ENCODE measurements around the gene MAGI1.
A peak's percentile ranks its signal among the peaks of the same experiment; 100 is the strongest.

MAGI1 gene

DNA sequence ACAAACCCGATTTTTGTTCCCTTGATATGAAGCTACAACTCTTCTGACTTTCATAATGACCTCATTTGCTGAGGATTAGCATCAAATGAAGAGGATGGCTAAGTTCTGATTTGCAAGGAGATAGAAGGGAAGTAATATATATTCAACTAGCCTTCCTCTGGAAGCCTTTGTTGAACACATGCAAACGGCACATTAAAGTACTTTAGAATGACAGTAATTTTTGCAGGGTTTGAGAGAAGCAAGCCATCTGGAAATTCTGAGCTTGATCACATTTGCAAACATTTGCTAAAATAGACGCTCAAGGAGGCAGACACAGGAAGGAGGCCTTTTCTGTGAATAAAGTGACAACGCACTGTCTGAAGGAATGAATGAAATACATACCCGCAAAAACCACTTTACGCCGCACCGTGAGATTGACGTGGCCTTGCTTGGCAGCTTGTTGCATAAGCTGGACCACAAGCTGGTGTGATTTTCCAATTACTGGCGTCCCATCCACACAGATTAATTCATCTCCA is 657.2 kb downstream of the MAGI1 start:
- no peak for DNase-seq

GRCh38 chr3:65379223-65379622 is 659.5 kb downstream of the MAGI1 start:
- DNase-seq, result no peak

GRCh38 chr3:65377637-65378036 is 661.1 kb downstream of the MAGI1 start:
- DNase-seq, result no peak

- DNase-seq, result no peak
Observed at GRCh38 chr3:65376426-65376825, 662.3 kb downstream of the MAGI1 start.

DNA sequence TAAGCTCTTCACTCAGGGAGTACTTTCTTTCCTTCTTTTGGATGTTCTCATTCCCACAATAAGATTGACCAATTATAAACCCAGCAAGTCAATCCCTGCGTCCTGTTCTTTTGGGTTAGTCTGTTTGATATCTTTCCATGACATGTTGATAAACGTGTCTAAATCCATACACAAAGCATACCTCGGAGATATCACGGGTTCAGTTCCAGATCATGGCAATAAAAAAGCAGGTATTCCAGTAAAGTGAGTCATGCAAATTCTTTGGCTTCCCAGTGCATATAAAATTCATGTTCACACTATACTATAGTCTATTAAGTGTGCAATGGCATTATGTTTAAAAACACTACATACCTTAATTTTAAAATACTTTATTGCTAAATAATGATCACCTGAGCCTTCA is 667.7 kb downstream of the MAGI1 start:
- DNase-seq, result no peak

GRCh38 chr3:65368866-65369265 is 669.9 kb downstream of the MAGI1 start:
- DNase-seq, result no peak

- DNase-seq, result no peak
Observed at GRCh38 chr3:65362688-65363087, 676.0 kb downstream of the MAGI1 start.

GRCh38 chr3:65361448-65361847 is 677.3 kb downstream of the MAGI1 start:
- DNase-seq, result no peak

DNA sequence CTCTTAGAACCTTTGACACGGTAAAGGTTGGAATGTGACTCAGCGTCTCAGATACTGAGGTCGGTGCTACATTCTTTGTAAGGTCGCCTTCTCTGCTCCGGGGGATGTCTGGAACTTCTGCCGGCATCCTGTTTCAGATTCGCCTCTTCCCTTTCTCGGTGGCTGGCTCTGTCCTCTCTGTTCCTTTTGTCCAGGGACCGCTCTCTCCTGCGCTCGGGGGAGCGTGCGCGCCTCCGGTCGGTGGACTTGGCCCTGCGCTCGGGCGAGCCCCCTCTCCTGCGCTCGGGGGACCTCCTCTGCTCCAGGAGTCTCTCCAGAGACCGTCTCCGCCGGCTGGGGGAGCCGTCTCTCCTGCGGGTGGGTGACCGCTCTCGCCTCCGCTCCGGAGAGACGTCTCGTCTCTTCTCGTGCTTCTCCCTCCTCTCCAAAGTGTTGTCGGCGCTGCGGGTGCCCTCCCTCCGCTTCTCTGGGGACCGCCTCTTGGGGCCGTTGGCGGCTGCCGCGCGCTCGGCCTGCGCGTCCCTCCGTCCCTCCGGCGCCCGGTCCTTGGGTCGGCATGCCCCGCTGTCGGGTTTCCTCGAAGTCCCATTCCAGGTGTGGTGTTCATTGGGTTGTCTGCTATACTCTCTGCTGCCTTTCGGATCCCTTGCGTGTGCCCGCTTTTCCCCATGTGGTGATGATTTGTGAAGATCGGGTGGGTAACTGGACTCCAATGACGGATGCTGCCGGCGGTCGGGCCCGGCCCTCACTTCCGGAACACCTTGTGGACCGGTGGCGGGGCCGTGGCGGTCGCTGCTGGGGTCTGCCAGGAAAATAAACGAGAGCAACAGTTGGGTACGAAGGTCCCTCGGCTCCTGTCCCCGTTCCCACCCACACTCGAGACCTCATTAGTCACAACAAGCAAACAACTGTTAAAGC is 682.1 kb downstream of the MAGI1 start:
- no peak for DNase-seq

DNA sequence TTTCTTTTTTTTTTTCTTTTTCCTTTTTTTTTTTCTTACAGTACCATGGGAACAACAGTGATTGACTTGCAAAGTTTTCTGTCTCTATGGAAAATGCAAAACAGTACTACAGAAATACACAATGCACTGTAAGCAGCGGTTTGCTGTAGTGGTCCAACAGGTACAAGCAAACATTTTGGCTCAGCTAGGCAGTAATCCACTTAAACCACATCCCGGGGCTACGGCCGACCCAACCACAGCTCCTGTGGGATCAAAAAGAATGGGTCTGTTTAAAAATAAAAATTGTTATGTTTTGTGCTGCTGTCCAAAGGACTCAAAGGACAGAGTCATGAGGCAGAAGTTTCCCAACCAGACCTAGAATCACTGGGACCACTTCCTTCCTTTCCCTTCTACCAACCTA is 683.8 kb downstream of the MAGI1 start:
- DNase-seq, result no peak

- DNase-seq, result no peak
Observed at GRCh38 chr3:65352951-65353350, 685.8 kb downstream of the MAGI1 start.

DNA sequence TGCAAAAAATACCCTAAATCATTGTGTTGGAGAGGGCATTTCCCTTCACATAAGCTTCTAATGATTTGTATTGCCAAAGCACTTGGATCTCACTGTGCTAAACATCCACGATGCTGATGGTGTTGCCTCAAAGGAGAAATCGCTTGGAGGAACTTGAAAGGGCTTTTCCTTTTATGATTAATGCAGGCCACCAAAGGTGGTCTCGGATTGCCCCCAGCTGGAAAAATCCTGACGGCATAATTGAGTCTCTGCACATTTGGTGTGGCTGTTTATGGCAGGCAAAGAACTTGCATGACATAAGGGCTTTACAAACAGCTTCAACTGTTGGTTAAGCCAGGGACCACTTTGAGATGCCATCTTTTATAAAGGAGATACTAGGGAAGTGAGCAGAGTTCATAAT is 687.0 kb downstream of the MAGI1 start:
- no peak for DNase-seq

DNA sequence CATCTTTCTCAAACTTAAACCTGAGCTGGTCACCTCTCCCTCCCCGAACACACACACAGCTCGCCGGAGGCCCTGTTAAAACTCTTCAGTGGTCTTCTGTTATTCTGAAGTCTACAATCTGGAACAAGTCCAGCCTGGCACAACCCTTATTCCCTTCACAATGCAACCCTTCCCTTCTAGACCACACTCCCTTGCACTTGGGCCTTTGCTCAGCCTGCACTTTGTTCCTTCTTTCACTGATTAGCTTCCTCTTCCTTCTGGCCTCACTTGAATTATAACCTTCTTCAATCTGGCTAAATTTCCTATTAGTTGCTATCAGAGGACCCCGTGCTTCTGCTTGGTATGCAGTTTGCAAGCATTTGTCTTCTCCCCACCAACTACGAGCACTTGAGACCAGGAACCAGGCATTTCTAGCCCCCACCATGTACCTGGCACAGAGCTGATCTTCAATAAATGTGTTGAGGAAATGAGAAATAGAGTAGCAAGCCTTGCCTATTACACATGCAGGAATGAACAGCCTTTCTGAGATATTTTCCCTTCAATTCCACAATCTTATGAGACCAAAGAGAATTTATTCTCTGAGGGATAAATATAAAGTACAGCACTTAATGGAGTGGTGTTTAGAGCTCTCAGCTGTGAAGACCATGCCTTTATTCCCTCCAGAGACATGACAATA is 687.8 kb downstream of the MAGI1 start:
- DNase-seq, result no peak

DNA sequence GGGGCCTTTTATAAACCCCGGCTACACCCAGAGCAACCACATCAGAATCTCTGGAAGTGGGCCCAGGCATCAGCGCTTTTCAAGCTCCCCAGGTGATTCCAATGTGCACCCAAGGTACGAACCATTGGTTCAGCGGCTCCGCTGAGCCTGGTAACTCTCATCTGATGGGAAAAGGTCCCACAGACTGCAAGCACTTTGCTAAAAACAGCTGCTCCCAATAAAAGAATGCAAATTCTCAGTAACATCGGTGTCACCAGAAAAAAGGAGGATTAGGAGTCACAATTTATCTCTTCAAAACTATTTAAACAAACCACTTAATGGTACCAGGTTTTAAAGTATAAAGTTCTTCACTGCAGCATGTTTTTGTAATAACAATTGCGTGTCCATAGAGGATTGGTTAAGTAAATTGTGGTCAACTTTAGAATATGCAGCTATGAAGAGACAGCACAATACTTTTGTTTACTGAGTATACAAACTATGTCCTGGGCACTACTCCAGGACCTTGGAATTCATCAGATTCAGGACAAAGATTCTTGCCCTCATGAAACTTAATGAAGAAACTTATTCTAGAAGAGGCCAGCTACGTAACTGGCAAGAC is 690.2 kb downstream of the MAGI1 start:
- no peak for DNase-seq

DNA sequence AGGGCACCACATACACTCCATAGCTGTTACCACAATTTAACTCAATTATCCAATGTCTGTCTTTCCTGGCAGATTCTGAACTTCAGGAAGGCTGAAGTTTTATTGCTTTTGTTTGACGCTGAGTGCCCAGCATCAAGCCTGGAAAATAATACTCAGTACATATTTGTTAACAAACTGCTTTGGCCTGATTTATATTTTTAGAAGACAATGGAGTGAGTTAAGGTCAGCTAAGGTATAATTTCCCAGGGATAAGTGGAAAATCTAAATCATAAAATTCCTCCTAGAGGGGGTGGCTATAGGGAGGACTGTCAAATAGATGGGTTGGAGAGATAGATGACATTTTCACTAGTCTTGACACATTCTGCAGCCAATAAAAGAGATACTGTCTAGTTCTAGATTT is 691.6 kb downstream of the MAGI1 start:
- DNase-seq, result peak; percentile 5

DNA sequence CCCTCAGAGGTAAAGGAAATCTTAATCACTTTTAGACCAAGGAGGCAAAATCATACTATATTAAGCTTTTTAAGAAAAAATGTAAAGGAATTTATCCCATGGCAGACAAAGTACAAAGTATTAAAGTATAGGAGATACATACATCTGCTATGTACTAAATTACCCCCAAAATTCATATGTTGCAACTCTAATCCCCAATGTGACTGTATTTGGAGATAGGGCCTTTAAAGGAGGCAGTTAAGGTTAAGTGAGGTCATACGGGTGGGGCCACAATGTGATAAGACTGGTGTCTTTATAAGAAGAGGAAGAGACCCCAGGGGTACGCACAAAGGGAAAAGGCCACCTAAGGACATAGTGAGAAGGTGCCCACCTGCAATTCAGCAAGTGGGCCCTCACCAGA is 693.9 kb downstream of the MAGI1 start:
- no peak for DNase-seq

GRCh38 chr3:65344444-65344843 is 694.3 kb downstream of the MAGI1 start:
- no peak for DNase-seq

GRCh38 chr3:65343736-65344135 is 695.0 kb downstream of the MAGI1 start:
- no peak for DNase-seq

DNA sequence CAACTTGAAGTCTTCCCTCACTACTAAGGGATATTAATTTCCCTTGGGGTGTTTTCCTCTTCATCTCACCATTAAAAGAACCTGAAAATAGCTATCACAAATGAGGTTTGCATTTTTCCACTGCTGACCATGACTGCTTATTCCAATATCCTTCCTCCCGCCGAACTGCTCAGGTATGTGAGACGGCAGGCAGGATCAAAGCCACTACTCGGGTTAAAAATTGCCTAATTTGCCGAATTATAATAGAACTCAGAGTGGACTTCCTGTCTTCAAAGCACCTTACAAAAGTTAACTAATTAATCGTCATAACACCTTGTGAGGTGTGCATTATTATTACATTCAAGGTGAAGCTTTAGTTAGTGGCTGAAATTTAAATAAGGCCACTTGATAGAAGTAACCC is 695.7 kb downstream of the MAGI1 start:
- no peak for DNase-seq

GRCh38 chr3:65342084-65342683 is 696.5 kb downstream of the MAGI1 start:
- DNase-seq, result peak; percentile 15

- no peak for DNase-seq
Observed at GRCh38 chr3:65339192-65339740, 699.5 kb downstream of the MAGI1 start.

DNA sequence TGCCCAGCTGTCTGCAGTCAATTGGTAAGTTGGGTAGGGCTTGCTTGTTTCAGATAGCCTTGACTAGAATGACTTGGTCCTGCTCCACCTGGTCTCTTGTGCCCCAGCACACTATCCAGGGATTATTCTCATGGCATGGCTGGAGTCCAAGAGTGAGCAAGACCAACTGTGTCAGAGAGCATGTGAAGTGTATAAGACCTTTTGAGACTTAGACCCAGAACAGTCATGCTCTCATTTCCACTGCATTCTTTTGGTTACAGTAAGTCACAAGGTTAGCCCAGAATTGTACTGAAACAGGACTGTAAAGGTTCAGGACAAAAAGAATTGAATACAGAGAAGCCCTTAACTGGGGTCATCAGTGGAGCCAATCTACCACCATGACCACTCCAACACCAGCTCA is 700.1 kb downstream of the MAGI1 start:
- no peak for DNase-seq

GRCh38 chr3:65335587-65335986 is 703.1 kb downstream of the MAGI1 start:
- no peak for DNase-seq

Measured in NCI-H69 (cell line).